Measurements from ENCODE around the gene MACROD2.
A peak's percentile ranks its signal among the peaks of the same experiment; 100 is the strongest.

MACROD2 gene

GRCh38 chr20:15623215-15623614 lies 1627.9 kb downstream of the MACROD2 start:
- DNase-seq, result no peak

- DNase-seq, result no peak
Measured at GRCh38 chr20:15625981-15626380, 1630.7 kb downstream of the MACROD2 start.

- no peak for DNase-seq
Measured at GRCh38 chr20:15627089-15627488, 1631.8 kb downstream of the MACROD2 start.

- no peak for DNase-seq
Measured at GRCh38 chr20:15627501-15627903, 1632.2 kb downstream of the MACROD2 start.

GRCh38 chr20:15628851-15629353 lies 1633.6 kb downstream of the MACROD2 start:
- no peak for DNase-seq

GRCh38 chr20:15630360-15630759 lies 1635.0 kb downstream of the MACROD2 start:
- DNase-seq, result no peak

GRCh38 chr20:15632680-15633079 lies 1637.4 kb downstream of the MACROD2 start:
- no peak for DNase-seq

GRCh38 chr20:15634102-15634501 lies 1638.8 kb downstream of the MACROD2 start:
- no peak for DNase-seq

GRCh38 chr20:15637546-15637945 lies 1642.2 kb downstream of the MACROD2 start:
- no peak for DNase-seq

GRCh38 chr20:15637950-15638754 lies 1642.8 kb downstream of the MACROD2 start:
- no peak for DNase-seq

- DNase-seq, result no peak
Measured at GRCh38 chr20:15638816-15639215, 1643.5 kb downstream of the MACROD2 start.

GRCh38 chr20:15639839-15640238 lies 1644.5 kb downstream of the MACROD2 start:
- DNase-seq, result no peak

- no peak for DNase-seq
Measured at GRCh38 chr20:15642109-15642508, 1646.8 kb downstream of the MACROD2 start.

- DNase-seq, result no peak
Measured at GRCh38 chr20:15642676-15643075, 1647.4 kb downstream of the MACROD2 start.

- DNase-seq, result no peak
Measured at GRCh38 chr20:15643713-15644112, 1648.4 kb downstream of the MACROD2 start.

- DNase-seq, result no peak
Measured at GRCh38 chr20:15645816-15646215, 1650.5 kb downstream of the MACROD2 start.

- DNase-seq, result no peak
Measured at GRCh38 chr20:15653396-15654207, 1658.3 kb downstream of the MACROD2 start.

- DNase-seq, result peak; percentile 61
Measured at GRCh38 chr20:15654208-15654649, 1658.9 kb downstream of the MACROD2 start.

GRCh38 chr20:15655295-15655874 lies 1660.1 kb downstream of the MACROD2 start:
- no peak for DNase-seq

- no peak for DNase-seq
Measured at GRCh38 chr20:15656124-15656523, 1660.8 kb downstream of the MACROD2 start.

- no peak for DNase-seq
Measured at GRCh38 chr20:15658295-15658694, 1663.0 kb downstream of the MACROD2 start.

- DNase-seq, result no peak
Measured at GRCh38 chr20:15673206-15673605, 1677.9 kb downstream of the MACROD2 start.
